Suprapubic skin (tissue), 4 donors: ENCODE measurements around the gene CXCL1.

Experiments
- EP300 ChIP-seq: sonication (generic); formaldehyde crosslinking; IDR thresholded peaks from one replicate; pipeline ENCODE4 v1.6.1; 2017; ENCODE audit warnings: antibody characterized with exemption
- POLR2A ChIP-seq, 2 donors: fragments of 450-650 bp; IDR thresholded peaks; one replicate each; pipeline ENCODE4 v1.6.1; 2017; ENCODE audit warnings: antibody characterized with exemption in 2 of 2, mild to moderate bottlenecking in 2 of 2, moderate library complexity in 2 of 2
- POLR2AphosphoS5 ChIP-seq, 3 donors: sonication (generic); formaldehyde crosslinking; IDR thresholded peaks; one replicate each; pipeline ENCODE4 v1.6.1; 2017; ENCODE audit warnings: antibody characterized with exemption in 3 of 3
- TF ChIP-seq, protein P1 (sequence below), 2 donors: fragments of 200-600 bp in 1 of 2; fragments of 450-650 bp in 1 of 2; sonication (generic) in 1 of 2; IDR thresholded peaks; one replicate each; pipeline ENCODE4 v1.5.1; 2016 to 2019; ENCODE audit warnings: antibody characterized with exemption in 2 of 2, mild to moderate bottlenecking in 1 of 2, moderate library complexity in 1 of 2

DNA sequence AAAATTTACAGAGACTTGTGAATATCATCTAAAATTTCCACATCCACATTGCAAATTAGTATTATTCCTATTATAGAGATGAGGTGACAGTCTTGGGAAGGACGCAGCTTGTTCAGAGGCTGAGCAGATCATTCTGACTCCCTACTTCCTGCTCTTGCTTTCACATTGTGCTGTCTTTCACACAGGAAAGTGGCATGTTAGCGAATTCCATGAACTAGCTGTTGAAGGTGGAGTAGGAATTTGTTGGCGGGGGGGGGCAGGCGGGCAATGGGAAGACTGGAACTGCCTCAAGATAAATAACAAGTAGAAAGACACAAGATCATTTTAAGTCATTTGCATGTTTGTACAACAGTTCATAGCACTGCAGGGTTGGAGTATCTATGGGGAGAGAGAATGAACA is 13.8 kb upstream of the CXCL1 start:
- TF ChIP-seq, protein P1, sequence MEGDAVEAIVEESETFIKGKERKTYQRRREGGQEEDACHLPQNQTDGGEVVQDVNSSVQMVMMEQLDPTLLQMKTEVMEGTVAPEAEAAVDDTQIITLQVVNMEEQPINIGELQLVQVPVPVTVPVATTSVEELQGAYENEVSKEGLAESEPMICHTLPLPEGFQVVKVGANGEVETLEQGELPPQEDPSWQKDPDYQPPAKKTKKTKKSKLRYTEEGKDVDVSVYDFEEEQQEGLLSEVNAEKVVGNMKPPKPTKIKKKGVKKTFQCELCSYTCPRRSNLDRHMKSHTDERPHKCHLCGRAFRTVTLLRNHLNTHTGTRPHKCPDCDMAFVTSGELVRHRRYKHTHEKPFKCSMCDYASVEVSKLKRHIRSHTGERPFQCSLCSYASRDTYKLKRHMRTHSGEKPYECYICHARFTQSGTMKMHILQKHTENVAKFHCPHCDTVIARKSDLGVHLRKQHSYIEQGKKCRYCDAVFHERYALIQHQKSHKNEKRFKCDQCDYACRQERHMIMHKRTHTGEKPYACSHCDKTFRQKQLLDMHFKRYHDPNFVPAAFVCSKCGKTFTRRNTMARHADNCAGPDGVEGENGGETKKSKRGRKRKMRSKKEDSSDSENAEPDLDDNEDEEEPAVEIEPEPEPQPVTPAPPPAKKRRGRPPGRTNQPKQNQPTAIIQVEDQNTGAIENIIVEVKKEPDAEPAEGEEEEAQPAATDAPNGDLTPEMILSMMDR (IDR thresholded peaks at IDR 0.05), result no peak
- TF ChIP-seq EP300 (no peak), POLR2A (IDR thresholded peaks at IDR 0.05) (no peak), POLR2AphosphoS5 (IDR thresholded peaks at IDR 0.05) (no peak)
